GM21360 (cell line): ENCODE measurements around the gene NCCRP1.
"Not testable (repeated sequence)": the region's sequence is repeated elsewhere in the genome, so short reads cannot be mapped to it uniquely, and the experiment has no call there.

Source experiments
- ATAC-seq: cut with Tn5 transposase; IDR thresholded peaks from one replicate; pipeline ENCODE4 v1.9.1; 2021; ENCODE audit warnings: mild to moderate bottlenecking, moderate library complexity; ENCODE audit not compliant: unreplicated experiment

NCCRP1 gene

DNA sequence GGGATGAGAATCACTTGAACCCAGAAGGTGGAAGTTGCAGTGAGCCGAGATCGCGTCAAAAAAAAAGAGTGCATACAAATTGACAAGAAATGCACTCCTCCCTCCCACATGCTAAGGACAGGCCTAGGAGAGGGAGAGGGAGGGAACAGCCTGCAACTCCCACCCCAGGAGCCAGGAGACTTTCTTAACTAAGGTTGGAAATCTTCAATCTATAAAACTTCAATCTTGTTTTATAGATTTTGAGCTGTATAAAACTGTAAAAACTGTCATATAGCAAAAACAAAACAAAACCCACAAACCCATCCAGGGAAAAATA is 8.6 kb downstream of the NCCRP1 start:
- no peak for ATAC-seq

DNA sequence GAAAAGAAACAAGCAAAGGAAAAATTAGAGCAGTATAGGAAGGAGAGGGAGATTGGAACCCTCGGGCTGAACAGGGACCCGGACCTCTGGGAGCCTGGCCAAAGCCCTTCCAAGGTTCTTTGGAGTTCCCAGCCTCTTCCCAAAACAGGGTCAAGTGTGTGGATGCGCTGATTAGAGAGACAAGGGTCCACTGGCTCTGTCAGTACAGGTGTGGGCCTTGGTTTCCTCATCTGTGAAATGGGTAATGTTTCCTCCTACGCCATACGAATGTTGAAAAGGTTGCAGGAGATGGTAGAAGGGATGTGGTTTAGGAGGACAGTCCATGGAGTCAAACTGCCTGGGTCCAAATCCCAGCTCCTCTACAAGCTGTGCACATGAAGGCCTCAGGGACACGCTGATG is 9.4 kb downstream of the NCCRP1 start:
- ATAC-seq: no peak

DNA sequence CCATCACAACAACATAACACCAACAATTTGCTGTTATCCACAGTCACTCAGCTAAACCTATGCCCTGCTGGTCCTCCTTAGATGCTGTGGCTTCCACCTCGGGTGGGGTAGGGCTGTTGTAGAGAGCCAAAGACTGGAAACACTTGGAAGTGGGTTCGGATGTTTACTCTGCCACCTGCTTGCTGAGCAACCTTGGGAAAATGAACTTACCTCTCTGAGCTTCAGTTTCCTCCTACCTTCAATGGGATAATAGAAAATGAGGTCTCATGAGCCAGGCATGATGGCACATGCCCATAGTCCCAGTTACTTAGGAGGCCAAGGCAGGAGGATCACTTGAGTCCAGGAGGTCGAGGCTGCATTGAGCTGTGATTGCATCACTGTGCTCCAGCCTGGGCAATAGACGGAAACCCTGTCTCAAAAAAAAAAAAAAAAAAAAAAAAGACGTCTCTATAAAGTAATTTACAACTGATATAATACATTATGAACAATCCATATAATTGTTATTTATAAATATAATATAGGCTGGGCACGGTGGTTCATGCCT is 10.6 kb downstream of the NCCRP1 start:
- ATAC-seq: no peak

GRCh38 chr19:39208175-39208795 is 11.5 kb downstream of the NCCRP1 start:
- ATAC-seq: no peak

- no peak for ATAC-seq
Observed at GRCh38 chr19:39209196-39209595, 12.4 kb downstream of the NCCRP1 start.

DNA sequence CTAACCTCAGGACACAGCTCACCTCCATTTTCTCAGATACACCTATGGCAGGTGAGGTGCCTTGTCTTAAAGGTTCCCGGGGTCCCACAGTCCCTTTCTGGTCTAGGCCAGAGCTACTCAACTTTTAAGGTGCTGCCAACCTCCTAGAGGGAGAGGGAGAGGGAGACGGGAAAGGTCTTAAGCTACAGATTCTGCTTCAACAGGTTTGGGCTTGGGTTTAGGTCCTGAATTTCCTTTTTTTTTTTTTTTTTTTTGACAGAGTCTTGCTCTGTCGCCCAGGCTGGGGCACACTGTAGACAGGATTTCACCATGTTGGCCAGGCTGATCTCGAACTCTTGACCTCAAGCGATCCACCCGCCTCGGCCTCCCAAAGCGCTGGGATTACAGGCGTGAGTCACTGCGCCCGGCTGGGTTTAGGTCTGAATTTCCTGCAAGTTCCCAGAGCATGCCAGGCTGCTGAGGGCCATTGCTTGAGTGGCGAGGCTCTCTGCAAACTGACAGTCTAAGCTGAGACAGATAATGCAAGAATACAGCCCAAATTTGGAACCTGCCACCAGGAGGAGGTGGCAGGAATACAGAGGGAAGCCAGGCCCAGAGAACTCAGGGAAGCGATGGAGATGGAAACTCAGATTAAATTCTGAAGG is 15.1 kb downstream of the NCCRP1 start:
- no peak for ATAC-seq

GRCh38 chr19:39212375-39212742 is 15.6 kb downstream of the NCCRP1 start:
- no peak for ATAC-seq

- not testable (repeated sequence) for ATAC-seq
Observed at GRCh38 chr19:39215323-39215722, 18.6 kb downstream of the NCCRP1 start.

DNA sequence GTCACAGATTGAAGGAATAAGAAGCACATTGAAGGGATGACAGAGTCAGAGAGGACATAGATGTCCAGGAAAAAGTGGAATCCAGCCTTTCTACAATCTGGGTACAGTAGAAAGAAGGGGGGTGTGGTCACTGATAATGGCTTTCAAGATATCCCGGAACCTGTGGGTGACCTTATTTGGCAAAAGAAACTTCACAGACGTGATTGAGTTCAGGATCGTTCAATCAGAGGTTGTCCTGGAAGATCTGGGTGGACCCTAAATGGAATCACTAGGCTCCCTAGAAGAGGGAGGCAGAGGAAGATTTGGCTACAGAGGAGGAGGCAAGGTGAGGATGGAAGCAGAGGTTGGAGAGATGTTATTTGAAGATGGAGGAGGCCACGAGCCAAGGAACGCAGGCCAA is 20.3 kb downstream of the NCCRP1 start:
- no peak for ATAC-seq

DNA sequence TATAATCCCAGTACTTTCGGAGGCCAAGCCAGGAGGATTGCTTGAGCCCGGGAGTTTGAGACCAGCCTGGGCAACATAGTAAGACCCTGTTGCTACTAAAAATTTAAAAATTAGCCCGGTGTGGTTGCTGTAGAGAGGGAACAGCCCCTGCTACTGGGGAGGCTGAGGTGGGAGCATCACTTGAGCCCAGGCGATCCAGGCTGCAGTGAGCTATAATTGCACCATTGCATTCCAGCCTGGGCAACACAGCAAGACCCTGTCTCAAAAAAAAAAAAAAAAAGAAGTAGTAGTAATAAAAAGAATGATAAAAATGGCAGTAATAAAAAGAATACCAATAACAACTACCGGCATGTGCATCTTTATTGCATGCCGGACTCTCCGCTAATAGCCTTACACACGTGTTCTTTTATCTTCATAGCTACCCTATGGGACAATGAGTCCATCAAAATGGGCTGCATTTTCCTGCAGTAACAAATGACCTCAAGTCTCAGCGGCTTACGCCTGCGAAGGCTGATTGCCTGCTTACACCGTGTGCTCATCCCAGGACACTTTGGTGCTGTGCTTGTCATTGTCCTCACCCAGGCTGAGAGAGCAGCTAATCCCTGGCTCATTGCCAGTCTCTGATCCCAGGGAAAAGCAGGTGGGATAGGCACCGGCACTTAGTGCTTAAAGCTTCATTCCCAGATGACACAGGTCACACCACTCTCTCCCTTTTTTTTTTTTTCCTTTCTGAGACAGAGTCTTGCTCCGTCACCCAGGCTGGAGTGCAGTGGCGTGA is 21.7 kb downstream of the NCCRP1 start:
- no peak for ATAC-seq

- ATAC-seq: not testable (repeated sequence)
Observed at GRCh38 chr19:39219108-39219507, 22.3 kb downstream of the NCCRP1 start.

DNA sequence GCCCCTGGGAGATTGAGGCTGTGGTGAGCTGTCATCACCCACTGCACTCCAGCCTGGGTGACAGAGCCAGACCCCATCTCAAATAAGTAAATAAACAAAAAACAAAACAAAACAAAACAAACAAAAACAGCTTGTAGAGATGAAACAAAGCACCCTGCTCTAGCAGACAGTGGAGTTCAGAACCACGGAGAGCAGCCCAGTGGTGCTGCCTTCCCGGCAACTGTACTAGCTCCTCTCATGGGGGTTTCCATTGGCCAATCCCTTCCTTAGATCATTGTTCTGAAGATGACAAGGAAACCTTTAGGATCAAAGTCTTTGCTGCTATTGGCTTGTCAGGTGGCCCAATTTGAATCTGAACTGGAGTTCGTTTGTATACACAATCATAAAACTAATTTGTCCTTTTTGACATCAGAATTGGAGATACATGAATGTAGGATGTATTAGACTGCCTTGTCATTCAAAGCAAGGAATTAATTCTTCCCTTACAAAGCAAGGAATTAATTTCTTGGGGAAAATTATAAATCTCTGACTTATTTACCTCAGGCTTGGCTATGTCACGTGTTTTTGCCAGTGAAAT is 27.0 kb downstream of the NCCRP1 start:
- no peak for ATAC-seq

GRCh38 chr19:39224910-39225309 is 28.1 kb downstream of the NCCRP1 start:
- no peak for ATAC-seq

- no peak for ATAC-seq
Observed at GRCh38 chr19:39230096-39230764, 33.5 kb downstream of the NCCRP1 start.

DNA sequence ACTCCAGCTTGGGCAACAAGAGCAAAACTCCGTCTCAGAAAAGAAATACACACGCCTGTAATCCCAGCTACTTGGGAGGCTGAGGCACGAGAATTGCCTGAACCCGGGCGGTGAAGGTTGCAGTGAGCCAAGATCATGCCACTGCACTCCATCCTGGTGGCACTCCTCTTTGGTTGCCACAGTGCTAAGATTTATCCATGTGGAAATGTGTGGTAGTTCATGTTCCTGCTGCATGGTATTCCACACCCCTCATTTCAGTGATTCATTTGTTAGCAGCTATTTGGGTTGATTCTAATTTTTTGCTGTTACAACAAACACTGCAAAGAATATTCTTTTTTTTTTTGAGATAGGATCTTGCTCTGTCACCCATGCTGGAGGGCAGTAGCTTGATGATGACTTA is 35.9 kb downstream of the NCCRP1 start:
- no peak for ATAC-seq

DNA sequence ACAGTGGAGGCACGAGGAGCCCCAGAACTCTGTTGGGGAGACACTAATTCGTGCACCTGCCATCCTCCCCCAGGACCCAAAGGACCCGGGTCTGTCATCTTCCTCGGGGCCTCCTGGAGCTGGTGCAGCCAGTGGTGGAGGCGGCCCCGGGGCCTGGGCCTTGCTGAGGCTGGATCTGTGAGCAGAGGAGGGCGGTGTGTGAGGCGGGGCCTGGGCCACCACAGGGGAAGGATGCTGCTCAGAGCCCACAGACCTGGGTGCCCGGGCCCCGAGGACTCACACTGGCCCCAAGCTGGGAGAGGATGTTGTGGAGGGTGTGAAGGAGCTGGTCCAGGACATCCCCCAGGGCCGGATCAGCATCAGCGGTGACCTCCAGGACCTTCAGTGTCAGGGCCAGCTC is 39.8 kb downstream of the NCCRP1 start:
- ATAC-seq: no peak

GRCh38 chr19:39237200-39238184 is 40.7 kb downstream of the NCCRP1 start:
- ATAC-seq: no peak

GRCh38 chr19:39238209-39238608 is 41.4 kb downstream of the NCCRP1 start:
- no peak for ATAC-seq

GRCh38 chr19:39238944-39239343 is 42.2 kb downstream of the NCCRP1 start:
- no peak for ATAC-seq

GRCh38 chr19:39240421-39240820 is 43.7 kb downstream of the NCCRP1 start:
- no peak for ATAC-seq
